Effector memory CD8-positive, alpha-beta T cell (primary cell): ENCODE data around the gene RLBP1.

Source experiments
- ATAC-seq: fragments of 150-1000 bp; cut with Tn5 transposase; replicated peaks from 2 replicates; pipeline ENCODE4 v1.10.0; 2021; ENCODE audit warnings: mild to moderate bottlenecking, moderate library complexity
- DNase-seq, 3 experiments: peaks; one replicate each; pipeline ENCODE4 v3.0.0; 2021
- H3K27ac Mint-ChIP-seq, 2 donors: one replicate each; pipeline ENCODE4 v1.8.0; 2022; ENCODE audit warnings: mild to moderate bottlenecking in 2 of 2, mixed read lengths in 2 of 2, moderate library complexity in 2 of 2
- H3K27me3 Mint-ChIP-seq, 2 donors: one replicate each; pipeline ENCODE4 v1.8.0; 2022; ENCODE audit warnings: mixed read lengths in 2 of 2
- H3K36me3 Mint-ChIP-seq: one replicate; pipeline ENCODE4 v1.8.0; 2022; ENCODE audit warnings: mild to moderate bottlenecking, moderate library complexity, mixed read lengths; ENCODE audit not compliant: insufficient read depth
- H3K4me1 Mint-ChIP-seq, 2 donors: one replicate each; pipeline ENCODE4 v1.8.0; 2022; ENCODE audit warnings: low read depth in 2 of 2, mixed read lengths in 2 of 2
- H3K4me3 Mint-ChIP-seq, 2 donors: one replicate each; pipeline ENCODE4 v1.8.0; 2022; ENCODE audit warnings: mild to moderate bottlenecking in 2 of 2, mixed read lengths in 2 of 2, moderate library complexity in 2 of 2
- H3K9me3 Mint-ChIP-seq, 2 donors: one replicate each; pipeline ENCODE4 v1.8.0; 2022; ENCODE audit warnings: mixed read lengths in 2 of 2

The RLBP1 gene

GRCh38 chr15:89225588-89225987, 4.2 kb upstream of the RLBP1 start:
- no peaks in the 10 kb centered on the region for H3K9me3 Mint-ChIP-seq
- H3K4me3 Mint-ChIP-seq = no peak overlapping the region
- no peak overlapping the region for H3K27ac Mint-ChIP-seq
- DNase-seq (no peak), ATAC-seq (no peak)
- no peaks in the 10 kb centered on the region for H3K4me1 Mint-ChIP-seq
- H3K36me3 Mint-ChIP-seq = no peaks in the 10 kb centered on the region
- peaks cover 10 to 42% of the 10 kb centered on the region in 2 donors for H3K27me3 Mint-ChIP-seq

GRCh38 chr15:89218531-89218930, 2.8 kb downstream of the RLBP1 start:
- Mint-ChIP-seq H3K27ac (no peak overlapping the region), H3K9me3 (no peaks in the 10 kb centered on the region), H3K4me1 (no peaks in the 10 kb centered on the region), H3K27me3 (peaks cover 0 to 57% of the 10 kb centered on the region in 2 donors), H3K36me3 (peaks cover 5% of the 10 kb centered on the region), H3K4me3 (no peak overlapping the region)
- DNase-seq (no peak), ATAC-seq (no peak)

- H3K4me3 Mint-ChIP-seq = no peak overlapping the region
- H3K27me3 Mint-ChIP-seq = peaks cover 0 to 54% of the 10 kb centered on the region in 2 donors
- DNase-seq (no peak), ATAC-seq (no peak)
- H3K4me1 Mint-ChIP-seq = no peaks in the 10 kb centered on the region
- H3K9me3 Mint-ChIP-seq = no peaks in the 10 kb centered on the region
- peaks cover 5% of the 10 kb centered on the region for H3K36me3 Mint-ChIP-seq
- no peak overlapping the region for H3K27ac Mint-ChIP-seq
Measured at GRCh38 chr15:89217686-89218376, 3.5 kb downstream of the RLBP1 start.

GRCh38 chr15:89217031-89217430, 4.3 kb downstream of the RLBP1 start:
- H3K27ac Mint-ChIP-seq = no peak overlapping the region
- peaks cover 0 to 46% of the 10 kb centered on the region in 2 donors for H3K27me3 Mint-ChIP-seq
- H3K4me3 Mint-ChIP-seq = no peak overlapping the region
- H3K9me3 Mint-ChIP-seq = no peaks in the 10 kb centered on the region
- peaks cover 5% of the 10 kb centered on the region for H3K36me3 Mint-ChIP-seq
- no peak for ATAC-seq
- no peaks in the 10 kb centered on the region for H3K4me1 Mint-ChIP-seq
- no peak for DNase-seq

- Mint-ChIP-seq H3K27ac (no peak overlapping the region), H3K4me3 (no peak overlapping the region), H3K36me3 (peaks cover 5% of the 10 kb centered on the region), H3K9me3 (no peaks in the 10 kb centered on the region), H3K27me3 (peaks cover 0 to 38% of the 10 kb centered on the region in 2 donors), H3K4me1 (no peaks in the 10 kb centered on the region)
- DNase-seq (no peak), ATAC-seq (no peak)
Measured at GRCh38 chr15:89215627-89216026, 5.8 kb downstream of the RLBP1 start.

- Mint-ChIP-seq H3K4me3 (no peak overlapping the region), H3K4me1 (peaks cover 7 to 8% of the 10 kb centered on the region in 2 donors), H3K27me3 (peaks cover 0 to 14% of the 10 kb centered on the region in 2 donors), H3K9me3 (no peaks in the 10 kb centered on the region), H3K36me3 (peaks cover under 1% of the 10 kb centered on the region), H3K27ac (no peak overlapping the region)
- ATAC-seq (no peak), DNase-seq (no peak)
Measured at GRCh38 chr15:89211678-89212170, 9.7 kb downstream of the RLBP1 start.

GRCh38 chr15:89209057-89209456, 12.3 kb downstream of the RLBP1 start:
- H3K4me3 Mint-ChIP-seq = no peak overlapping the region

GRCh38 chr15:89208256-89208655, 13.1 kb downstream of the RLBP1 start:
- no peak overlapping the region for H3K27ac Mint-ChIP-seq
- H3K9me3 Mint-ChIP-seq = no peaks in the 10 kb centered on the region
- DNase-seq (no peak), ATAC-seq (no peak)
- H3K36me3 Mint-ChIP-seq = peaks cover 3% of the 10 kb centered on the region
- peaks cover 22 to 28% of the 10 kb centered on the region in 2 donors for H3K4me1 Mint-ChIP-seq
- H3K27me3 Mint-ChIP-seq = no peaks in the 10 kb centered on the region
- no peak overlapping the region for H3K4me3 Mint-ChIP-seq

More at GRCh38 chr15:89209057-89209456, 12.3 kb downstream of the RLBP1 start:
- no peaks in the 10 kb centered on the region for H3K9me3 Mint-ChIP-seq
- H3K27ac Mint-ChIP-seq = peak overlapping the region in 1 of 2 donors; percentile 32
- H3K27me3 Mint-ChIP-seq = no peaks in the 10 kb centered on the region
- DNase-seq (no peak), ATAC-seq (no peak)
- peaks cover 3% of the 10 kb centered on the region for H3K36me3 Mint-ChIP-seq
- peaks cover 16 to 20% of the 10 kb centered on the region in 2 donors for H3K4me1 Mint-ChIP-seq

GRCh38 chr15:89206908-89207331, 14.5 kb downstream of the RLBP1 start:
- no peak overlapping the region for H3K27ac Mint-ChIP-seq
- H3K4me3 Mint-ChIP-seq = peak overlapping the region in 1 of 2 donors; percentile 30
- peaks cover 3% of the 10 kb centered on the region for H3K36me3 Mint-ChIP-seq
- ATAC-seq (peak; percentile 85), DNase-seq (peak; percentile 58 to 62 (median 58))
- H3K9me3 Mint-ChIP-seq = no peaks in the 10 kb centered on the region
- no peaks in the 10 kb centered on the region for H3K27me3 Mint-ChIP-seq
- peaks cover 22 to 28% of the 10 kb centered on the region in 2 donors for H3K4me1 Mint-ChIP-seq

- H3K4me1 Mint-ChIP-seq = peaks cover 22 to 28% of the 10 kb centered on the region in 2 donors
- H3K27ac Mint-ChIP-seq = no peak overlapping the region
- H3K9me3 Mint-ChIP-seq = no peaks in the 10 kb centered on the region
- DNase-seq = no peak
- no peaks in the 10 kb centered on the region for H3K27me3 Mint-ChIP-seq
- H3K36me3 Mint-ChIP-seq = peaks cover 3% of the 10 kb centered on the region
- H3K4me3 Mint-ChIP-seq = no peak overlapping the region
- no peak for ATAC-seq
Measured at GRCh38 chr15:89205991-89206585, 15.3 kb downstream of the RLBP1 start.

- no peaks in the 10 kb centered on the region for H3K27me3 Mint-ChIP-seq
- H3K36me3 Mint-ChIP-seq = peaks cover 3% of the 10 kb centered on the region
- no peaks in the 10 kb centered on the region for H3K9me3 Mint-ChIP-seq
- peak overlapping the region in 1 of 2 donors; percentile 18 for H3K4me3 Mint-ChIP-seq
- DNase-seq (peak in 1 of 3 experiments; percentile 11), ATAC-seq (peak; percentile 78)
- peak overlapping the region; percentile 64 to 67 for H3K27ac Mint-ChIP-seq
- H3K4me1 Mint-ChIP-seq = peaks cover 22 to 28% of the 10 kb centered on the region in 2 donors
Measured at GRCh38 chr15:89203705-89204273, 17.6 kb downstream of the RLBP1 start.

- H3K27me3 Mint-ChIP-seq = no peaks in the 10 kb centered on the region
- peak overlapping the region in 1 of 2 donors; percentile 38 for H3K27ac Mint-ChIP-seq
- peaks cover 14 to 20% of the 10 kb centered on the region in 2 donors for H3K4me1 Mint-ChIP-seq
- H3K4me3 Mint-ChIP-seq = no peak overlapping the region
- no peak for DNase-seq
- no peaks in the 10 kb centered on the region for H3K9me3 Mint-ChIP-seq
- peaks cover 3% of the 10 kb centered on the region for H3K36me3 Mint-ChIP-seq
- no peak for ATAC-seq
Measured at GRCh38 chr15:89201465-89202005, 19.8 kb downstream of the RLBP1 start.

GRCh38 chr15:89200182-89200581, 21.2 kb downstream of the RLBP1 start:
- Mint-ChIP-seq H3K27ac (no peak overlapping the region), H3K4me3 (no peak overlapping the region), H3K4me1 (peaks cover 14 to 20% of the 10 kb centered on the region in 2 donors), H3K27me3 (no peaks in the 10 kb centered on the region), H3K36me3 (peaks cover 2% of the 10 kb centered on the region), H3K9me3 (no peaks in the 10 kb centered on the region)
- ATAC-seq (no peak), DNase-seq (no peak)
